Sigmoid colon (tissue), 7 donors: ENCODE results near the gene AGPAT2. TPM values are rescaled to one million over a fixed set of nuclear protein-coding genes. Genes with fewer than 3 reads are reported as not detected.
"Not testable (repeated sequence)": the region's sequence is repeated elsewhere in the genome, so short reads cannot be mapped to it uniquely, and the experiment has no call there.

Source experiments
- DNase-seq: peaks from one replicate; pipeline ENCODE4 v3.0.0-alpha.2; 2019
- H3K27ac ChIP-seq, 4 donors: fragments of 200-600 bp; sonication (generic); one replicate each; pipeline ENCODE4 v1.5.1; 2016 to 2019; ENCODE audit warnings: mild to moderate bottlenecking in 1 of 4
- H3K27me3 ChIP-seq, 3 donors: fragments of 200-600 bp; sonication (generic); one replicate each; pipeline ENCODE4 v1.5.1; 2019; ENCODE audit warnings: mild to moderate bottlenecking in 1 of 3
- H3K36me3 ChIP-seq, 4 donors: fragments of 200-600 bp; sonication (generic); one replicate each; pipeline ENCODE4 v1.5.1; 2016 to 2019
- H3K4me1 ChIP-seq, 4 donors: fragments of 200-600 bp; sonication (generic); one replicate each; pipeline ENCODE4 v1.5.1; 2017 to 2019
- H3K4me3 ChIP-seq, 4 donors: fragments of 200-600 bp; sonication (generic); one replicate each; pipeline ENCODE4 v1.5.1; 2017 to 2019; ENCODE audit warnings: mild to moderate bottlenecking in 2 of 4, moderate library complexity in 1 of 4
- H3K9me3 ChIP-seq, 4 donors: fragments of 200-600 bp in 3 of 4; sonication (generic) in 3 of 4; one replicate each; pipeline versions ENCODE4 v1.5.1 to v1.6.1; 2013 to 2019
- EP300 ChIP-seq, 4 donors: sonication (generic); formaldehyde crosslinking; IDR thresholded peaks; one replicate each; pipeline ENCODE4 v1.6.1; 2017; ENCODE audit warnings: antibody characterized with exemption in 4 of 4
- POLR2A ChIP-seq, 2 donors: fragments of 450-650 bp; IDR thresholded peaks; one replicate each; pipeline ENCODE4 v1.6.1; 2016; ENCODE audit warnings: antibody characterized with exemption in 2 of 2, mild to moderate bottlenecking in 2 of 2, moderate library complexity in 2 of 2
- POLR2AphosphoS5 ChIP-seq, 4 donors: sonication (generic); formaldehyde crosslinking; IDR thresholded peaks; one replicate each; pipeline ENCODE4 v1.6.1; 2017; ENCODE audit warnings: antibody characterized with exemption in 4 of 4
- WGBS, 2 donors: extraction: QIAGEN DNeasy Blood & Tissue Kit; methylation state at CpG; one replicate each; pipeline ENCODE4 v1.1.7; 2013; 5-methylcytosine and 5-hydroxymethylcytosine counted together
- intact Hi-C: fragments of 100-400 bp; cut with DNase I; formaldehyde crosslinking; loops from one replicate; pipeline ENCODE4 v1.15.1; 2023
- polyA plus RNA-seq, 3 donors: library from polyadenylated mRNA; stranded (reverse); fragments of 200-250 nt; gene quantifications; one replicate each; pipeline ENCODE4 v1.2.3, GENCODE V29; 2013
- total RNA-seq, 4 donors: library from RNA; depleted of rRNA; stranded (reverse); fragments of >200 nt; gene quantifications; one replicate each; pipeline ENCODE4 v1.1.0, GENCODE V29; 2016
- TF ChIP-seq, protein P1 (sequence below), 4 experiments: fragments of 450-650 bp in 3 of 4; fragments of 200-600 bp in 1 of 4; IDR thresholded peaks; one replicate each; pipeline ENCODE4 v1.5.1; 2016 to 2019; ENCODE audit warnings: antibody characterized with exemption in 4 of 4, mild to moderate bottlenecking in 3 of 4, moderate library complexity in 2 of 4
- donor health status: healthy with polysubstance abuse.
- donor health status: Bipolar disorder and iron deficiency.
- donor health status: healthy.

AGPAT2 gene
- total and polyA plus RNA-seq, 7 donors, result 28.0 to 345 (median 62.4) TPM

DNA sequence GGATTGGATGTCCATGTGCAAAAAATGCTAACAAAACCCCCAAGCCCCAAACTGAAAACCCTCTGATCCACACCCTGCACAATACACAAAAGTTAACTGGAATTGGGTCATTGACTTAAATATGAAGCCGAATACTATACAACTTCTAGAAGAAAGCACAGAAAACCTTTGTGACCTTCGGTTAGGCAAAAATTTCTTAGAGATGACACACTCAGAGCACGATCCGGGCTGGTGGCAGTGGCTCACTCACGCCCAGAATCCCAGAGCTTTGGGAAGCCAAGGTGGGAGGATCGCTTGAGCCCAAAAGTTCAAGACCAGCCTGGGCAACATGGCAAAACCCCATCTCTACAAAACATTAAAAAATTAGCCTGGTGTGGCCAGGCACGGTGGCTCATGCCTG is 23.3 kb upstream of the AGPAT2 start:
- Histone ChIP-seq H3K9me3 (no peaks in the 10 kb centered on the region), H3K4me3 (no peak overlapping the region), H3K27me3 (peaks cover 0 to 20% (median 20%) of the 10 kb centered on the region in 3 donors), H3K27ac (peak overlapping the region in 2 of 4 donors; percentile 21 to 33), H3K4me1 (peaks cover 0 to 23% (median 20%) of the 10 kb centered on the region in 4 donors), H3K36me3 (no peaks in the 10 kb centered on the region)
- intact Hi-C loops, result no loop called here
- DNase-seq, result no peak
- TF ChIP-seq POLR2AphosphoS5 (IDR thresholded peaks at IDR 0.05), result no peak
- TF ChIP-seq, protein P1, sequence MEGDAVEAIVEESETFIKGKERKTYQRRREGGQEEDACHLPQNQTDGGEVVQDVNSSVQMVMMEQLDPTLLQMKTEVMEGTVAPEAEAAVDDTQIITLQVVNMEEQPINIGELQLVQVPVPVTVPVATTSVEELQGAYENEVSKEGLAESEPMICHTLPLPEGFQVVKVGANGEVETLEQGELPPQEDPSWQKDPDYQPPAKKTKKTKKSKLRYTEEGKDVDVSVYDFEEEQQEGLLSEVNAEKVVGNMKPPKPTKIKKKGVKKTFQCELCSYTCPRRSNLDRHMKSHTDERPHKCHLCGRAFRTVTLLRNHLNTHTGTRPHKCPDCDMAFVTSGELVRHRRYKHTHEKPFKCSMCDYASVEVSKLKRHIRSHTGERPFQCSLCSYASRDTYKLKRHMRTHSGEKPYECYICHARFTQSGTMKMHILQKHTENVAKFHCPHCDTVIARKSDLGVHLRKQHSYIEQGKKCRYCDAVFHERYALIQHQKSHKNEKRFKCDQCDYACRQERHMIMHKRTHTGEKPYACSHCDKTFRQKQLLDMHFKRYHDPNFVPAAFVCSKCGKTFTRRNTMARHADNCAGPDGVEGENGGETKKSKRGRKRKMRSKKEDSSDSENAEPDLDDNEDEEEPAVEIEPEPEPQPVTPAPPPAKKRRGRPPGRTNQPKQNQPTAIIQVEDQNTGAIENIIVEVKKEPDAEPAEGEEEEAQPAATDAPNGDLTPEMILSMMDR (IDR thresholded peaks at IDR 0.05), result no peak
- no peak for TF ChIP-seq POLR2A (IDR thresholded peaks at IDR 0.05)
- no peak for TF ChIP-seq EP300 (IDR thresholded peaks at IDR 0.05)
- 82 to 93% methylated on average over 7 of the region's 7 CpGs for WGBS, 2 donors

DNA sequence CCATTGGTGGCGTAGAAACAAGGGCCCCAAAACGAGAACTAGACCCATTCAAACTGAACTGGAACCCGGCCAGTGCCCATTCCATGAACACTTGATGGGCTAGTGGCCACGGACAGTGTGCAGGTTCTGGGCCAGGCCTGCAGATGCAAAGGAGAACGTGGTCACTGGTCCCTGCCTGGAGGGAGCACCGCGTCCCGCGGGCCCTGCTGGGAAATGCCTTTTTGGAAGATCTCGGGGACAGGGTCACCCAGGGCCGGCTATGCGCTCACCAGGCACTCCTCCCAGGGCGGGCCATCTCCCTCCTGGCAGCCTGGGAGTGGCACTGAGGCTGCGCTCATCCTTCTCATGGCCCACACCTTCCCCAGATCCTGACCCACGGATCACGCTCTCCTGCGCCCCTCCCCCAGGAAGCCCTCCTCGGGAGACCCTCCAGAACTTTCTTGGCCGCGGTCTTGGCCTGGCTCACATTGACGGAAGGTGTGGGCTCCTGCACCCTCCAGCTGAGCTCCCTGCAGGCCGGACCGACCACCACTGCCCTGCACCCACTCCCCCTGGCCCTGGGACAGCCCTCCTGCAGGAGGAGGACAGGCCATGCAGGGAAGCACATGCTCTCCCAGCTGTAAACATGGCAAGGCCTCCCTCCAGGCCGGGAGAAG is 22.3 kb upstream of the AGPAT2 start:
- H3K4me3 ChIP-seq, result no peak overlapping the region
- TF ChIP-seq POLR2AphosphoS5 (IDR thresholded peaks at IDR 0.05) (no peak), POLR2A (IDR thresholded peaks at IDR 0.05) (no peak), EP300 (IDR thresholded peaks at IDR 0.05) (no peak)
- TF ChIP-seq, protein P1 (IDR thresholded peaks at IDR 0.05), result no peak
- intact Hi-C loops, result no loop called here
- no peaks in the 10 kb centered on the region for H3K36me3 ChIP-seq
- no peak for DNase-seq
- H3K4me1 ChIP-seq, result peaks cover 0 to 23% (median 20%) of the 10 kb centered on the region in 4 donors
- H3K9me3 ChIP-seq, result no peaks in the 10 kb centered on the region
- H3K27me3 ChIP-seq, result peaks cover 0 to 20% (median 20%) of the 10 kb centered on the region in 3 donors
- peak overlapping the region in 1 of 4 donors; percentile 10 for H3K27ac ChIP-seq
- WGBS, 2 donors, result 86 to 92% methylated on average over 24 of the region's 24 CpGs

DNA sequence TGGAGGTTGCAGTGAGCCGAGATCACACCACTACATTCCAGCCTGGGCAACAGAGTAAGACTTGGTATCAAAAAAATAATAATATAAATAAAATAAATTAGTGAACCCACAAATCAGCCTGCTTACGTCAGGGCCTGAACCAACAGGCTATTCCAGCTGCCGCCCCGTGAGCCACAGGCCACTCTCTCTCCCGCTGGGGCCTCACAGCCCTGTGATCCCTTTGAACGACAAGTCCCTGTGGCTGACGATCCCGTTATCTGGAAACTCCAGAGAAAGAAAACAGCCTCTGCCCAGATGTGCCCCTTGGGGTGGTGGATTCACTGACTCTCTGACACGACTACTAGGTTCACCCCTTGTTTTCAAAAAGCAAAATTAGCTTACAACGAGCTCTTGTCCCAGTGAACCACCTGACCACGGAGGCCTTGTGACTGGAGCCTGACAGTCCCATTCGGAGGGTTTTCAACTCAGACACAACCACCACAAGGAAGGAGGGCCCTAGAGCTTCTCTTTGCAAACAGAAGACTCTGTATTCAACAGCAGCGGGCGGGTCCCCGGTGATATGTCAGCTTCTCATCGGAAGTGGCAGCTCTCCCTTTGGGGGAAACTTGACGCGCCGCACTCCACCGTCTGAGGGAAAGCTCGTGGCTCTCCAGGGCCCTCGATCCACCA is 20.7 kb upstream of the AGPAT2 start:
- no peak overlapping the region for H3K4me3 ChIP-seq
- DNase-seq, result no peak

DNA sequence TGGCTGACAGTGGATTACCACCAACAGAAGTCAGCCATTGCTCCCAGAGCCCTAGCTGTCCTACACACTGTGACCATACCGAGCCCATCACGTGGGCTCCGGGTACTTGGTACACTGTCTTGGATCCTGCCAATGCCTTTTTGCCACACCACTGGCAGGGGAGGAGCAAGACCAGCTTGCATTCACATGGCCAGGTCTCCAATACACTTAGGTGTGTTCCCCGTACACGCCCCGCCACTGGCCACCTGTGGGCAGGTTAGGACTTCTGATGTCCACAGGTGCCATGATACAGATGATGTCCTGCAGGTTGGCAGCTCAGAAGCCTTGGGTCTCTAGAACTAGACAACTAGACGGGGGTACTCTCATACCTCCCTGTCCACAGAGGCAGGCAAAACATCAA is 19.8 kb upstream of the AGPAT2 start:
- no peak overlapping the region for H3K27ac ChIP-seq
- no peaks in the 10 kb centered on the region for H3K9me3 ChIP-seq
- H3K4me3 ChIP-seq, result no peak overlapping the region
- DNase-seq, result no peak
- intact Hi-C loops, result no loop called here
- H3K27me3 ChIP-seq, result peaks cover 0 to 6% (median 5%) of the 10 kb centered on the region in 3 donors
- no peaks in the 10 kb centered on the region for H3K36me3 ChIP-seq
- peaks cover 0 to 8% (median 7%) of the 10 kb centered on the region in 4 donors for H3K4me1 ChIP-seq
- TF ChIP-seq, protein P1 (IDR thresholded peaks at IDR 0.05), result no peak
- TF ChIP-seq EP300 (IDR thresholded peaks at IDR 0.05), result no peak
- TF ChIP-seq POLR2A (IDR thresholded peaks at IDR 0.05), result no peak
- no peak for TF ChIP-seq POLR2AphosphoS5 (IDR thresholded peaks at IDR 0.05)
- 82 to 95% methylated on average over 7 of the region's 7 CpGs for WGBS, 2 donors

More for the DNA sequence above, 20.7 kb upstream of the AGPAT2 start:
- intact Hi-C loops, result no loop called here
- H3K9me3 ChIP-seq, result no peaks in the 10 kb centered on the region
- peaks cover 0 to 15% (median 13%) of the 10 kb centered on the region in 4 donors for H3K4me1 ChIP-seq
- peaks cover 0 to 12% (median 11%) of the 10 kb centered on the region in 3 donors for H3K27me3 ChIP-seq
- H3K27ac ChIP-seq, result no peak overlapping the region
- no peak for TF ChIP-seq POLR2A (IDR thresholded peaks at IDR 0.05)
- 87 to 88% methylated on average over 22 of the region's 22 CpGs for WGBS, 2 donors
- H3K36me3 ChIP-seq, result no peaks in the 10 kb centered on the region

DNA sequence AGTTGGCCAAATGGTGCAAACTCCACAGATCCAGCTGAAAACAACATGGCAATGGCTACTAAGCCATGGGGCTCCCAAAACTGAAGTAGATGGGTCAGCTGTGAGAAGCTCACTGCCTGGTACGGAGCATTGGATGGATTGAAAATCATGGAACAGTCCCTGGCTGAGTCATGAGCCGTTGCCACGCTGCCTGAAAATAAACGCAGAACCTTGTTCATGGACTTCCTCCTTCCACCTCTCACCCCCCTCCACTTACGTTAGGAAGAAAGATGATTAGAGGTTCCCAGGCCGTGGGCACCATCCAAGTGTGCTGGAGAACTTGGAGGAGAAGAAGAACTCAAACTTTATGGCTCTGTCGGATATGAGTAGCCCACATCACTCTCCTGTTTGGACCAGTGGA is 18.3 kb upstream of the AGPAT2 start:
- TF ChIP-seq POLR2AphosphoS5 (IDR thresholded peaks at IDR 0.05), result no peak
- TF ChIP-seq POLR2A (IDR thresholded peaks at IDR 0.05), result no peak
- TF ChIP-seq, protein P1 (IDR thresholded peaks at IDR 0.05), result no peak
- TF ChIP-seq EP300 (IDR thresholded peaks at IDR 0.05), result no peak
- no peaks in the 10 kb centered on the region for H3K36me3 ChIP-seq
- intact Hi-C loops, result no loop called here
- peaks cover 0 to 7% (median 5%) of the 10 kb centered on the region in 4 donors for H3K4me1 ChIP-seq
- H3K4me3 ChIP-seq, result no peak overlapping the region
- H3K9me3 ChIP-seq, result no peaks in the 10 kb centered on the region
- WGBS, 2 donors, result 37 to 52% methylated on average over 7 of the region's 7 CpGs
- H3K27ac ChIP-seq, result no peak overlapping the region
- no peak for DNase-seq
- no peaks in the 10 kb centered on the region for H3K27me3 ChIP-seq

DNA sequence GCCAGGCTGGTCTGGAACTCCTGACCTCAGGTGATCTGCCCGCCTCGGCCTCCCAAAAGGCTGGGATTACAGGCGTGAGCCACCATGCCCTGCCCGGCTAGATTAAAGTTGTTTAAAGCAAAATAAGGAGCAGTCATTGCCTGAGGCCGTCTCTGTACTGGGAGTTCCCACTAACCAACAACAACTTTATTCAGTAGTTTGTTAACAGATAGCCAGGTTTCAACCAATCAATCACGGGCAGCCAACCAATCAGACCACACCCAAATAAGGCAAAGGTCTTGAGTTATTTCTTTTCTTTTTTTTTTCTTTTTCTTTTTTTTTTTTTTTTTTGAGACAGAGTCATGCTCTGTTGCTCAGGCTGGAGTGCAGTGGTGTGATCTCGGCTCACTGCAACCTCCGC is 17.5 kb upstream of the AGPAT2 start:
- H3K9me3 ChIP-seq, H3K36me3 ChIP-seq, intact Hi-C loops, H3K4me3 ChIP-seq, H3K27ac ChIP-seq, H3K27me3 ChIP-seq, DNase-seq: not testable (repeated sequence)
- WGBS, 2 donors, result 57 to 85% methylated on average over 8 of the region's 8 CpGs
- peaks cover 0 to 16% (median 13%) of the 10 kb centered on the region in 4 donors for H3K4me1 ChIP-seq
